Measurements from ENCODE around the gene CACNA2D1.

- TF ChIP-seq CTCF (IDR thresholded peaks at IDR 0.05) = no peak
- no peak for TF ChIP-seq POLR2A (IDR thresholded peaks at IDR 0.05)
Observed at GRCh38 chr7:82471351-82472020, 27.9 kb upstream of the CACNA2D1 start.
